GM13977 (cell line): ENCODE measurements around the gene FAM107A.

ENCODE experiments used
- DNase-seq: peaks from one replicate; pipeline ENCODE4 v3.0.0; 2012; ENCODE audit warnings: low spot score
- in situ Hi-C: fragments of 300-500 bp; cut with MboI; formaldehyde crosslinking; loops from one replicate; pipeline ENCODE4 v1.12.0; 2022; ENCODE audit warnings: low sequenced_read_pairs, low pct_unique_long_range_greater_than_20kb, mixed read lengths, inconsistent platforms; ENCODE audit not compliant: unreplicated experiment
- TF ChIP-seq, protein P1 (sequence below): IDR thresholded peaks from 2 replicates; pipeline ENCODE4 v1.5.1; 2012; ENCODE audit warnings: mild to moderate bottlenecking, control low read depth; ENCODE audit not compliant: insufficient read depth; ENCODE audit errors: extremely low read depth, missing control alignments

FAM107A gene

GRCh38 chr3:58622436-58622835 lies 45.2 kb upstream of the FAM107A start:
- DNase-seq, result no peak
- TF ChIP-seq, protein P1, sequence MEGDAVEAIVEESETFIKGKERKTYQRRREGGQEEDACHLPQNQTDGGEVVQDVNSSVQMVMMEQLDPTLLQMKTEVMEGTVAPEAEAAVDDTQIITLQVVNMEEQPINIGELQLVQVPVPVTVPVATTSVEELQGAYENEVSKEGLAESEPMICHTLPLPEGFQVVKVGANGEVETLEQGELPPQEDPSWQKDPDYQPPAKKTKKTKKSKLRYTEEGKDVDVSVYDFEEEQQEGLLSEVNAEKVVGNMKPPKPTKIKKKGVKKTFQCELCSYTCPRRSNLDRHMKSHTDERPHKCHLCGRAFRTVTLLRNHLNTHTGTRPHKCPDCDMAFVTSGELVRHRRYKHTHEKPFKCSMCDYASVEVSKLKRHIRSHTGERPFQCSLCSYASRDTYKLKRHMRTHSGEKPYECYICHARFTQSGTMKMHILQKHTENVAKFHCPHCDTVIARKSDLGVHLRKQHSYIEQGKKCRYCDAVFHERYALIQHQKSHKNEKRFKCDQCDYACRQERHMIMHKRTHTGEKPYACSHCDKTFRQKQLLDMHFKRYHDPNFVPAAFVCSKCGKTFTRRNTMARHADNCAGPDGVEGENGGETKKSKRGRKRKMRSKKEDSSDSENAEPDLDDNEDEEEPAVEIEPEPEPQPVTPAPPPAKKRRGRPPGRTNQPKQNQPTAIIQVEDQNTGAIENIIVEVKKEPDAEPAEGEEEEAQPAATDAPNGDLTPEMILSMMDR, result no peak
- in situ Hi-C loops, result loop anchor here (10.0 kb wide), 1 partner anchor 48 kb away; the partner anchor contains the start of gene FAM107A

DNA sequence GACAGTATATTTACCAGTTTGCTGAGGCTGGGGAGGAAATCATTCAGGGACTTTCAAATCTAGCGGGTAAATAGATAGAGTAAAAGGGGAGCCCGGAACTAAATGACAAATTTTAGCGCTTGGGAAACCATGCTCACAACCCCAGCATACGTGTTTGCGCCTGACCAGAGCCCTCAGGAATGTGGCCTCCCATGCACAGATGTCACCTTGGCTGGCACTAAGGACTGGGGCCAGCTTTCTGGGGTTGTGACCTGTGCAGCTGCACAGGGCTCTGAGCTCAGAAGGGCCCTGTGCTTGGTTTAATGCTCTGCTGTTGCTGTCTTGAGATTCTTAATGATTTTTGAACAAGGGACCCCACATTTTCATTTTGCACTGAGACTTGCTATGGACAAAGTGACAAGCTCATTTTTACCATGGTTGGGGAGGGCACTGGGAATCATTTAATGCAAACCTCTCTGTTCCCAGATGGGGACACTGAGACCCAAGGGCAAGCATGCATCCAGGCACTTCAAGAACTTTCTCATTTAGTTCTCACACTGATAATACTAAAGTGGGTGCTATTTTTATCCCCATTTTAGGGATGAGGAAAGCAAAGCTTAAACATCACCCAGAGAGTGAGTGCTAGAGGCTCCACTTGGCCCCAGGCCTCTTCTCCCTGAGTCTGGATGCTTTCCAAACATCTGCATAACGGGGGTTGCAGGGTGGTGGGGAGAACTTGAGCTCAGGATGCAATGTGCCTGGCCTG lies 44.1 kb upstream of the FAM107A start:
- TF ChIP-seq, protein P1, result no peak
- in situ Hi-C loops, result loop anchor here (10.0 kb wide), 1 partner anchor 46 kb away; the partner anchor contains the start of gene FAM107A
- DNase-seq, result no peak

GRCh38 chr3:58620421-58620820 lies 43.2 kb upstream of the FAM107A start:
- TF ChIP-seq, protein P1, result no peak
- DNase-seq, result no peak
- in situ Hi-C loops, result loop anchor here (10.0 kb wide), 1 partner anchor 46 kb away; the partner anchor contains the start of gene FAM107A

GRCh38 chr3:58617338-58617761 lies 40.2 kb upstream of the FAM107A start:
- in situ Hi-C loops, result no loop called here
- DNase-seq, result no peak
- TF ChIP-seq, protein P1, result no peak

DNA sequence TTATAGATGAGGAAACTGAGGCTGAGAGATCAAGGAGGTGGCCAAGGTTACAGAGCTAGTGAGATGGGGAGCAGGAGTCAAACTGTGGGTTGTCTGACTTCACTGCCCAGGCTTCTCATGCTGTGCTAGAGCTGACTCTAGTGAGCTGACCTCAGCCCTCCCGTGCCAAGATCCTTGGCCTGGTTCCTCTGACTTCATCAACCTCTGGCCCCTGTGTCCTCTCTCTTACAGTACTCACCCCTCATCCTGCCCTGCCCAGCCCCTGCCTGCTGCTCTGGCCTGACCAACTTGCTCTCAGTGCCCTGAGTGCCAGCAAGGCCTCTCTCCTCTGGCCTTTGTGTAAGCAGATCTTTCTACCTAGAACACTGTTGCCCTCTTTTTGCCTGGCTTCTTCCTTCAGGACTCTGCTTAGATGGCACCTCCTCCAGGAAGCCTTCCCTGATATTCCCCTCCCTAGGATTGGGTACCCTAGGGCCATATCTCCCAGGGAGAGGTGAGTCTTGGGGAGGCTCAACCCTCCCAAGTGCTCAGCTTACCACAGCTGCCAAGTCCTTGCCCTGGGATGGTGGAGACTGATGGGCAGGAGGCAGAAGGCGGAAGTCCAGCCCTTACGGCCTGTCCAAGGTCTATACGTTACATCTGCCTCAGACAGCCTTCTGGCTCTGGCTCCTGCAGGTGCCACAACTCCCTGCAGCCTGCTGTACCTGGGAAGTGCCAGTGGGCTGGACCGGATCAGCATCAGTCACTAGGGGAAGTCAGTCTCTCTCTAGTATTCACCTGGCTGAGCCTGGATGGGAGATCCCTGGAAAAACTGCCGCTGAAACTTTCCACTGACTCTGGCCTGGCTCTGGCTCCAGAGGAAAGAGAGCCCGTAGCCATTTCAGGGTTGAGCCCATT lies 36.3 kb upstream of the FAM107A start:
- in situ Hi-C loops, result no loop called here
- TF ChIP-seq, protein P1, result no peak
- no peak for DNase-seq

- TF ChIP-seq, protein P1, result no peak
- in situ Hi-C loops, result no loop called here
- DNase-seq, result no peak
These were observed 35.6 kb upstream of the FAM107A start for GRCh38 chr3:58612830-58613229.
